ENCODE data around the gene CLK3.

DNA sequence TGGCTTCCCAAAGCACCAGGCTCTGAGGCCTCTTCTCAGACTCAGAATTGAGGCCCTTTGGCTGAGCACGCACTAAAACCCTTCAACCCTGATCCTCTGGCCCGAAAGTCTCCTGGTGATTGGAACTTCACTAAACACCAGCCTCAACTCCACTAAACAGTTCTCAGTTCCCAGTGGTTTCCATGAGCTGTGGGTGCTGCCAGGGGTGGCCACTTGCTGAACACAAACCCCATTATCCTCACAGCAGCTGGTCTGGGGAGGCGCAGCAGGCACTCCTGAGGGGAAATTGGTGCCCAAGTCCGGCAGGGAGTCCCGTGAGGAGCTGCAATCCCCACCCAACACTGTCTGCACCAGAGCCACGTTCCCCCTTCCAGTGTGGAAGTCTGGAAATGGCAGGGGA lies 3.8 kb upstream of the CLK3 start:
- TF ChIP-seq, protein P1, sequence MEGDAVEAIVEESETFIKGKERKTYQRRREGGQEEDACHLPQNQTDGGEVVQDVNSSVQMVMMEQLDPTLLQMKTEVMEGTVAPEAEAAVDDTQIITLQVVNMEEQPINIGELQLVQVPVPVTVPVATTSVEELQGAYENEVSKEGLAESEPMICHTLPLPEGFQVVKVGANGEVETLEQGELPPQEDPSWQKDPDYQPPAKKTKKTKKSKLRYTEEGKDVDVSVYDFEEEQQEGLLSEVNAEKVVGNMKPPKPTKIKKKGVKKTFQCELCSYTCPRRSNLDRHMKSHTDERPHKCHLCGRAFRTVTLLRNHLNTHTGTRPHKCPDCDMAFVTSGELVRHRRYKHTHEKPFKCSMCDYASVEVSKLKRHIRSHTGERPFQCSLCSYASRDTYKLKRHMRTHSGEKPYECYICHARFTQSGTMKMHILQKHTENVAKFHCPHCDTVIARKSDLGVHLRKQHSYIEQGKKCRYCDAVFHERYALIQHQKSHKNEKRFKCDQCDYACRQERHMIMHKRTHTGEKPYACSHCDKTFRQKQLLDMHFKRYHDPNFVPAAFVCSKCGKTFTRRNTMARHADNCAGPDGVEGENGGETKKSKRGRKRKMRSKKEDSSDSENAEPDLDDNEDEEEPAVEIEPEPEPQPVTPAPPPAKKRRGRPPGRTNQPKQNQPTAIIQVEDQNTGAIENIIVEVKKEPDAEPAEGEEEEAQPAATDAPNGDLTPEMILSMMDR (IDR thresholded peaks at IDR 0.05; ENCODE audit: low read depth, low read length): no peak
- no peak for TF ChIP-seq EZH2phosphoT487 (IDR thresholded peaks at IDR 0.05; ENCODE audit: low read depth)
